Upper lobe of right lung (tissue), 1 donor: ENCODE results near the gene EIPR1. TPM values are rescaled to one million over a fixed set of nuclear protein-coding genes. Genes with fewer than 3 reads are reported as not detected.

Experiments used
- ATAC-seq: fragments of 200-7000 bp; cut with Tn5 transposase; one replicate; pipeline ENCODE4 v1.9.1; 2020; ENCODE audit warnings: mild to moderate bottlenecking, moderate library complexity
- DNase-seq: peaks from one replicate; pipeline ENCODE4 v3.0.0-alpha.2; 2020
- H3K27ac ChIP-seq: fragments of 200-600 bp; one replicate; pipeline ENCODE4 v1.8.0; 2022
- H3K27me3 ChIP-seq: fragments of 200-600 bp; one replicate; pipeline ENCODE4 v1.8.0; 2022; ENCODE audit warnings: mild to moderate bottlenecking
- H3K36me3 ChIP-seq: fragments of 200-600 bp; one replicate; pipeline ENCODE4 v1.8.0; 2022
- H3K4me1 ChIP-seq: fragments of 200-600 bp; one replicate; pipeline ENCODE4 v1.8.0; 2022
- H3K4me3 ChIP-seq: fragments of 200-600 bp; one replicate; pipeline ENCODE4 v1.8.0; 2022; ENCODE audit warnings: mild to moderate bottlenecking
- H3K9me3 ChIP-seq: fragments of 200-600 bp; one replicate; pipeline ENCODE4 v1.8.0; 2022
- intact Hi-C: fragments of 100-400 bp; cut with DNase I; formaldehyde crosslinking; loops from one replicate; pipeline ENCODE4 v1.11.0; 2022
- total RNA-seq: library from RNA; stranded (reverse); fragmentation: NEBNext Ultra II Directional; extraction: Animal tissue kit (Norgen Biotek cat#: 25700); gene quantifications from one replicate; pipeline ENCODE4 v1.2.1, GENCODE V29; 2021
- TF ChIP-seq, protein P1 (sequence below): fragments of 200-600 bp; IDR thresholded peaks from one replicate; pipeline ENCODE4 v1.8.0; 2022; ENCODE audit warnings: antibody characterized with exemption
- donor health status: DM: no; HTN: yes; CAD: no; lungs with severe emphysema.

Gene EIPR1
- total RNA-seq, 1 donor from 2014 or later: 16.6 TPM

DNA sequence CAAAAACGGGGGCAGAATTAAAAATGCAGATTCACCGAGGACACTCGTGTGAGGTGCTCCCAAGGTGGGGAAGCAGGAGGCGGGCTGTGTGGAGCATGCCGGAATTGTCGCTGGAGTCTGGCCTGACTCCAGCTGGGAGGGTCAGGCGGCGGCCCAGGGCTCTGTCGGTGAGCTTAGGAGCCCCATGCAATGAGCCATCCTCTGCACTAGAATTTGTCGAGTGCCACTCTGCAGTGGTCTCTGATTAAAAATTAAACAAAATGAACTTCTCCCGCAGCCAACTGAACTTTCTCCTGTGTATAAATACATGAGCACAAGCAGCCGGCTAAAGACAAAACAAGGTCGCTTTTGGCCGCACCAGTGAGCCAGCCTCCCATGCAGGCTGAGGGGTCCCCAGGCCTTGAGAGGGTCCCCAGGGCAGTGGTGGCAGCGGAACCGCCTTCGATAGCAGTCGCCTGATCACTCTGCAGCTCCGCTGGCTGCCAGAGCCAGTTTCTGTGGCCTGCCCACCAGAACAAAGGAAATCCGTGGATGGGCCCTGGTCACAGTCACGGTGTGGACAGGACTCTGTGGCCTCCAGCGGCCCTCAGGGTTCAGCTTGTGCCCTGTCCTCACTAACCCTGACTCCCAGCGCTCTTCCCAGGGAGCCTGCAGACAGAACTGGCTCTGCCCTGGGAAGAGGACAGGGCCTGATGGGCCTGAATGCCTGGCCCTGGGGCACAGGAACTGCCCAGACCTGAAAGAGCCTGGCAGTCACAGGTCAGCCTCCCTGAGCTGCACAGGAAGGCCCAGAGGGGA is 201.3 kb downstream of the EIPR1 start:
- ATAC-seq (no peak), DNase-seq (peak; percentile 52)
- TF ChIP-seq, protein P1, sequence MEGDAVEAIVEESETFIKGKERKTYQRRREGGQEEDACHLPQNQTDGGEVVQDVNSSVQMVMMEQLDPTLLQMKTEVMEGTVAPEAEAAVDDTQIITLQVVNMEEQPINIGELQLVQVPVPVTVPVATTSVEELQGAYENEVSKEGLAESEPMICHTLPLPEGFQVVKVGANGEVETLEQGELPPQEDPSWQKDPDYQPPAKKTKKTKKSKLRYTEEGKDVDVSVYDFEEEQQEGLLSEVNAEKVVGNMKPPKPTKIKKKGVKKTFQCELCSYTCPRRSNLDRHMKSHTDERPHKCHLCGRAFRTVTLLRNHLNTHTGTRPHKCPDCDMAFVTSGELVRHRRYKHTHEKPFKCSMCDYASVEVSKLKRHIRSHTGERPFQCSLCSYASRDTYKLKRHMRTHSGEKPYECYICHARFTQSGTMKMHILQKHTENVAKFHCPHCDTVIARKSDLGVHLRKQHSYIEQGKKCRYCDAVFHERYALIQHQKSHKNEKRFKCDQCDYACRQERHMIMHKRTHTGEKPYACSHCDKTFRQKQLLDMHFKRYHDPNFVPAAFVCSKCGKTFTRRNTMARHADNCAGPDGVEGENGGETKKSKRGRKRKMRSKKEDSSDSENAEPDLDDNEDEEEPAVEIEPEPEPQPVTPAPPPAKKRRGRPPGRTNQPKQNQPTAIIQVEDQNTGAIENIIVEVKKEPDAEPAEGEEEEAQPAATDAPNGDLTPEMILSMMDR: no peak
- H3K4me3 ChIP-seq: no peak overlapping the region
- H3K36me3 ChIP-seq: no peaks in the 10 kb centered on the region
- no peak overlapping the region for H3K27ac ChIP-seq
- H3K27me3 ChIP-seq: no peaks in the 10 kb centered on the region
- H3K4me1 ChIP-seq: no peaks in the 10 kb centered on the region
- intact Hi-C loops: no loop called here
- no peaks in the 10 kb centered on the region for H3K9me3 ChIP-seq

DNA sequence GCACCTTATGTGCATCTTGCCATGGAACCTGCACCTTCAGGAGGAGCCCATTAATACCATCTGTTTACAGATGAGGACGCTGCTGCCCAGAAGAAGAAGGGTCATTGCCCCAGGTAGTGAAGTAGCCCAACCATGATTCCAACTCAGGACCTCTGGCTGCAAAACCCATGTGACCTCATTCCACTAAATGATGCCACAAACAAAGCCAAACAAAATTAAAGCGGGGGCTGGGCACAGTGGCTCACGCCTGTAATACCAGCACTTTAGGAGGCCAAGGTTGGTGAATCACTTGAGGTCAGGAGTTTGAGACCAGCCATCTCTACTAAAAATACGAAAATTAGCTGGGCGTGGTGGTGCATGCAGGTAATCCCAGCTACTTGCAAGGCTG is 202.1 kb downstream of the EIPR1 start:
- Histone ChIP-seq H3K36me3 (no peaks in the 10 kb centered on the region), H3K27me3 (no peaks in the 10 kb centered on the region), H3K9me3 (no peaks in the 10 kb centered on the region), H3K4me3 (no peak overlapping the region), H3K4me1 (no peaks in the 10 kb centered on the region), H3K27ac (no peak overlapping the region)
- no peak for ATAC-seq
- TF ChIP-seq, protein P1: no peak
- intact Hi-C loops: no loop called here
- peak; percentile 4 for DNase-seq

DNA sequence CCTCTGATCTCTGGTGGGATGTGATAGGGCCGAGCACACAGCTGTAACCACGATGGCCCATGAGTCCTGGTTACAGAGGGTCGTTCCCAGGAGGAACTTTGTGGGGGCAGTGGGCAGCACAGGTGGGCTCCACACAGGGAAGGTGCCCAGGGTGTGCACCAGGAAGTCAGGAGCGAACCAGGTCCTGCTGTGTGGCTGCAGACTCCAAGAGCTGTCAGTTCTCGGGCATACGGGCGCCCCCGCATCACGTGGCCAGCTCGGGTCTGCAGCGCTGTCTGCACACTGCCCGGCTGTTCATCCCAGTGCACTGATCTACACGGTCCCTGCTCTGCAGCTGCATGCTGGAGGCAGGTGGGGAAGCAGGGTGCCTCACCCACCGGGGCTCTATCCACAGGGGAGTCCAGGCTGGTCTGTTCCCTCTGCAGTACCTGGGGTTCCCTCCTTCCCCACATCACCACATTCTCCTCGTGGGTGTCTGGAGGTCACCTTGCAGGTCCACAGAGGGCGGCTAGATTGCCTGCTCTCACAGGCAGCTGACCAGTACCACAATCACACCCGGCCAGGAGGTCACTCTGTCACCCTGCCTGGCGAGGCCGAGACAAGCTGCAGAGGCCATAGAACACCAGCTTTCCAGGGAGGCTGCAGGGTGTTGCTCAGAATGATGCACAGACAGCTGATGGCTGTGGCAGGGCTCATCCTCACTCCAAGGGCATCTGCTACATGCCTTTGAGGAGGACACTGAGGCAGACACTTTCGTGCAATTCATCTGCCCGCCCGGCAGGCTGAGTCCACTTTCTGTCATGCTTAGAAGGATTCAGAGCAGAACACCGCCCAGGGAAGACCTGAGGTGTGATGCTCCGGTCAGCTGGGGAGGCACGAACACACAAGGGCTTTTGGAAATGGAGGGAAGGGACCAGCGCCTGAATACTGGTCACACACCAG is 202.7 kb downstream of the EIPR1 start:
- H3K4me3 ChIP-seq: no peak overlapping the region
- H3K4me1 ChIP-seq: no peaks in the 10 kb centered on the region
- no peak overlapping the region for H3K27ac ChIP-seq
- DNase-seq (peak; percentile 43), ATAC-seq (no peak)
- TF ChIP-seq, protein P1: no peak
- H3K36me3 ChIP-seq: no peaks in the 10 kb centered on the region
- no peaks in the 10 kb centered on the region for H3K27me3 ChIP-seq
- intact Hi-C loops: no loop called here
- H3K9me3 ChIP-seq: no peaks in the 10 kb centered on the region

DNA sequence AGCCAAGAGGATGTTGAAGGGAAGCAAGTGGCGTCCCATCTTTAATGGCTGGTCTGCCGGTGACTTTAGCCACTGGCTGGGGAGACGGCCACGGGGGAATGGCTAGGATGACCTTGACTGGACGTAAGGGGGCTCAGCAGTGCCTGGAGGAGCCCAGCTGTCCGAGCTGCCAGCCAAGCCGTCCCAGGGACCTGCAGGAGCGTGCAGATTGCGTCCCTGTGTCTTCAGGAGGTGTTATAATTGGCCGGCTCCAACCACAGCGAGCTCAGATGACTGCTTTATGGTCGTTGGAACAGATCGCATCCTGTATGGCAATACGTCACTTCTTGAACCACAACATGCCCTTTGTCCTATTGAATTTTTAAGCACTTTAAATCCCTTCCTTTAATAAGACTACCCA is 204.6 kb downstream of the EIPR1 start:
- Histone ChIP-seq H3K27me3 (no peaks in the 10 kb centered on the region), H3K9me3 (no peaks in the 10 kb centered on the region), H3K4me1 (no peaks in the 10 kb centered on the region), H3K4me3 (no peak overlapping the region), H3K36me3 (no peaks in the 10 kb centered on the region), H3K27ac (no peak overlapping the region)
- intact Hi-C loops: no loop called here
- TF ChIP-seq, protein P1: no peak
- no peak for ATAC-seq
- peak; percentile 35 for DNase-seq

DNA sequence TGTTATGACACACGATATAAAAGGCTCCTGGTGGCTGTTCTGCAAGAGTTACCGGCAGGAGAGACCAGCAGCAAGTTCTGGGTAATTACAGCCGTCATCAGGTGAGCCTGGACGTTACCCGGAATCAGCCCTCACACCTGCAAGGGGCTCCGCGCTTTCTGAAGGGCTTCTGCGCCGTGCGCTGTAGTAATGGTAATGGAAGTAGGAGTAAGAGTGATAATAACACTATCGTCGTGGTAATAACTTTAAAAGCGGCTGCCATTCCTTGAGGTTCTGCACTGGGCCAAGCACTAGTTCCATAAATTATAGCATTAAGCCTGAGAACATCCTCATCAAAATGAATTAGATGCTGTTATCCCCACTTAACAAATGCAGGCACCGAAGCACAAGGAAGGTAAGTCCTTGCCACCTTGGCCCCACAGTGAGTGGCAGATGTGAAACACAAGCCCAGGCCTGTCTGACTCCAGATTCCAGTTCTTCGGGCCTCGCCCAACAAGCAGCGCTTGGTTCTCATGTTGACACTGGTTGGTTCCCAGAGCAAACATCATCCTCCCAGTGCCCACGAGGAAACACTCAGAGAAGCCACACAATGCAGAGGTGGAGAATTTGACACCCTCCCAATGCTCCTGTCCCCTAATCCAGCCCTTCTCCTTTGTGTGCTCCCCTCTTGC is 205.2 kb downstream of the EIPR1 start:
- H3K27me3 ChIP-seq: no peaks in the 10 kb centered on the region
- no peaks in the 10 kb centered on the region for H3K36me3 ChIP-seq
- ATAC-seq (no peak), DNase-seq (no peak)
- H3K4me3 ChIP-seq: no peak overlapping the region
- H3K4me1 ChIP-seq: no peaks in the 10 kb centered on the region
- intact Hi-C loops: no loop called here
- TF ChIP-seq, protein P1: no peak
- no peak overlapping the region for H3K27ac ChIP-seq
- no peaks in the 10 kb centered on the region for H3K9me3 ChIP-seq
